Common myeloid progenitor, CD34-positive (primary cell): ENCODE measurements around the gene DNAJC5G.

Experiments used
- CTCF ChIA-PET: fragments of 350-600 bp; sonication (Branson Sonifier 250); formaldehyde crosslinking; loops from one replicate; lab custom pipeline; 2021; ENCODE audit warnings: antibody characterized with exemption; lab: Charles Lee
- POLR2A ChIA-PET: fragments of 350-600 bp; sonication (Branson Sonifier 250); formaldehyde crosslinking; loops from one replicate; lab custom pipeline; 2021; ENCODE audit warnings: antibody characterized with exemption; lab: Charles Lee
- DNase-seq, 3 donors: peaks; one replicate each; pipeline versions ENCODE4 v3.0.0 to v3.0.0-alpha.2; 2013
- H3K27ac ChIP-seq, 2 experiments: 1 replicate in 1 of 2; 2 replicates in 1 of 2; pipeline ENCODE4 v1.7.0; 2013; ENCODE audit warnings: inconsistent platforms in 2 of 2, low read length in 2 of 2, mild to moderate bottlenecking in 2 of 2, low read depth in 1 of 2, moderate library complexity in 1 of 2; ENCODE audit not compliant: severe bottlenecking in 2 of 2, insufficient read depth in 1 of 2, poor library complexity in 1 of 2
- H3K27me3 ChIP-seq, 5 experiments: replicated peaks in 2 of 5; 1 replicate in 3 of 5; 2 replicates in 2 of 5; pipeline versions ENCODE4 v1.6.1 to v1.7.0; 2013; ENCODE audit warnings: low read length in 4 of 5, mild to moderate bottlenecking in 2 of 5, moderate library complexity in 2 of 5, inconsistent platforms in 1 of 5; ENCODE audit not compliant: insufficient read depth in 5 of 5, control insufficient read depth in 4 of 5
- H3K36me3 ChIP-seq, 4 experiments: 1 replicate in 2 of 4; 2 replicates in 2 of 4; pipeline versions ENCODE4 v1.6.1 to v1.7.0; 2013; ENCODE audit warnings: low read length in 3 of 4, control low read depth in 1 of 4, mild to moderate bottlenecking in 1 of 4; ENCODE audit not compliant: control insufficient read depth in 4 of 4, insufficient read depth in 4 of 4
- H3K4me1 ChIP-seq, 4 experiments: 1 replicate in 3 of 4; 2 replicates in 1 of 4; pipeline versions ENCODE4 v1.6.1 to v1.7.1; 2013; ENCODE audit warnings: low read length in 3 of 4, mild to moderate bottlenecking in 3 of 4, control low read depth in 1 of 4, inconsistent platforms in 1 of 4, moderate library complexity in 1 of 4; ENCODE audit not compliant: control insufficient read depth in 4 of 4, insufficient read depth in 4 of 4; ENCODE audit errors: control extremely low read depth in 1 of 4
- H3K4me3 ChIP-seq, 7 experiments: 1 replicate in 4 of 7; 2 replicates in 3 of 7; pipeline versions ENCODE4 v1.5.1 to v1.7.0; 2013; ENCODE audit warnings: mild to moderate bottlenecking in 7 of 7, low read length in 6 of 7, moderate library complexity in 6 of 7, inconsistent platforms in 2 of 7, low read depth in 2 of 7, control low read depth in 1 of 7; ENCODE audit not compliant: insufficient read depth in 4 of 7, control insufficient read depth in 1 of 7; ENCODE audit errors: extremely low read depth in 1 of 7
- H3K9me3 ChIP-seq, 5 experiments: 1 replicate in 4 of 5; 2 replicates in 1 of 5; pipeline versions ENCODE4 v1.6.1 to v1.7.1; 2013; ENCODE audit warnings: low read length in 4 of 5, mild to moderate bottlenecking in 2 of 5, inconsistent platforms in 1 of 5, low read depth in 1 of 5, moderate library complexity in 1 of 5; ENCODE audit not compliant: control insufficient read depth in 4 of 5, insufficient read depth in 2 of 5; ENCODE audit errors: control extremely low read depth in 1 of 5
- WGBS: methylation state at CpG from one replicate; pipeline ENCODE4 v1.1.5; 2013; ENCODE audit not compliant: insufficient coverage; 5-methylcytosine and 5-hydroxymethylcytosine counted together

The DNAJC5G gene

DNA sequence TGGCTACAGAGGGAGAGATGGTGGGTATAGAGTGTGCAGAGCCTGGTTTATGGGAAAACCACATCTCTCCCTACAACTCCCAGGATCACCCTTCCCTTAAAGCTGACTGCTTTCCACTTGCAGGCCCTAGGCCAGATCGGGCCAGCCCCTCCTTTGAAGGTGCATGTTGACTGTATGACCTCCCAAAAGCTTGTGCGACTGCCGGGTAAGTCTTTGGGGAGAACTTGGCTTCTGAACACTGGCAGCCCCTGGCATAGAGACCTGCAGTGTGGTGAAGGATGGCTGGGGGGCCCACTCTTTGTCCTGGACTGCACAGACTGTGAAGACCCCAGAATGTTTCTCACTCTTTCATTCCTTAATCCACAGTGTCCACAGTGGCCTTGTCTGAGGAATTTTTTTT is 38.6 kb upstream of the DNAJC5G start:
- Histone ChIP-seq H3K4me1 (no peaks in the 10 kb centered on the region), H3K27me3 (no peaks in the 10 kb centered on the region), H3K4me3 (no peak overlapping the region), H3K9me3 (no peaks in the 10 kb centered on the region), H3K36me3 (peaks cover 7 to 98% (median 91%) of the 10 kb centered on the region in 4 experiments), H3K27ac (no peak overlapping the region)
- CTCF ChIA-PET: interaction anchor here (0.6 to 2.5 kb wide), 4 partner anchors 13 to 97 kb away, joined by 3 to 7 read pairs (median 4); partner anchors contain the start of gene TRIM54
- no peak for DNase-seq
- WGBS: 97% methylated on average over 3 of the region's 3 CpGs
- POLR2A ChIA-PET: interaction anchor here (0.6 kb wide), 1 partner anchor 21 kb away, joined by 3 read pairs; no protein-coding TSS in a partner anchor

GRCh38 chr2:27237341-27237945 is 37.8 kb upstream of the DNAJC5G start:
- ChIA-PET CTCF (interaction anchor here (0.8 to 1.1 kb wide), 2 partner anchors 16 to 68 kb away, joined by 3 read pairs; no protein-coding TSS in a partner anchor), POLR2A (no interaction called here)
- H3K4me3 ChIP-seq: no peak overlapping the region
- DNase-seq: no peak
- peaks cover 0 to 6% (median 4%) of the 10 kb centered on the region in 4 experiments for H3K4me1 ChIP-seq
- no peaks in the 10 kb centered on the region for H3K27me3 ChIP-seq
- H3K9me3 ChIP-seq: no peaks in the 10 kb centered on the region
- H3K36me3 ChIP-seq: peaks cover 7 to 98% (median 87%) of the 10 kb centered on the region in 4 experiments
- WGBS: 95% methylated on average over 5 of the region's 15 CpGs
- H3K27ac ChIP-seq: no peak overlapping the region

GRCh38 chr2:27238976-27239375 is 36.3 kb upstream of the DNAJC5G start:
- Histone ChIP-seq H3K27ac (no peak overlapping the region), H3K4me3 (no peak overlapping the region), H3K9me3 (no peaks in the 10 kb centered on the region), H3K4me1 (peaks cover 0 to 6% (median 4%) of the 10 kb centered on the region in 4 experiments), H3K36me3 (peaks cover 7 to 98% (median 89%) of the 10 kb centered on the region in 4 experiments), H3K27me3 (no peaks in the 10 kb centered on the region)
- ChIA-PET POLR2A (no interaction called here), CTCF (interaction anchor here (1.2 to 1.7 kb wide), 2 partner anchors 26 to 41 kb away, joined by 4 read pairs; no protein-coding TSS in a partner anchor)
- DNase-seq: no peak
- WGBS: 100% methylated on average over 2 of the region's 8 CpGs

DNA sequence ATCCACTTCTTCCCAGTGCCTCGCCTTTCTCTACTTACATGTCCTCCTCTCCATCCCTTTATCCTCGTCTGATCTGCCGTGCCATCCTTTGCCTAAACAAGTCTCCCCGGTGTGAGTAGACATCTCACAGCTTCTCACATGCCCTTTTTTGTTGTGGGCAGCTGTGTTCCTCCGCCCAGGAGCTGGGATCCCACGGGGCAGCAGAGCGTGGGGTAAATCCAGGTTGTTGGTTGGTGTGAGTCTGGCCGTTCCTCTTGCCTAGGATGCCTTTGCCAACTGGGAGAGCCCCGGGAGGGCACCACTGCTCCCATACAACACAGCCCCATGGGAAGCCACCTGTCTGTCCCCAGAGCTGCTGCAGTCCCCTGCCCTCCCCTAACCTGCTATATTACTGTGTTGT is 34.8 kb upstream of the DNAJC5G start:
- no peak for DNase-seq
- Histone ChIP-seq H3K4me1 (peaks cover 0 to 6% (median 4%) of the 10 kb centered on the region in 4 experiments), H3K4me3 (no peak overlapping the region), H3K36me3 (peaks cover 5 to 92% (median 82%) of the 10 kb centered on the region in 4 experiments), H3K27me3 (no peaks in the 10 kb centered on the region), H3K27ac (no peak overlapping the region), H3K9me3 (no peaks in the 10 kb centered on the region)
- CTCF ChIA-PET: interaction anchor here (2.4 kb wide), 1 partner anchor 9 kb away, joined by 7 read pairs; no protein-coding TSS in a partner anchor
- POLR2A ChIA-PET: no interaction called here
- 90% methylated on average over 5 of the region's 9 CpGs for WGBS

DNA sequence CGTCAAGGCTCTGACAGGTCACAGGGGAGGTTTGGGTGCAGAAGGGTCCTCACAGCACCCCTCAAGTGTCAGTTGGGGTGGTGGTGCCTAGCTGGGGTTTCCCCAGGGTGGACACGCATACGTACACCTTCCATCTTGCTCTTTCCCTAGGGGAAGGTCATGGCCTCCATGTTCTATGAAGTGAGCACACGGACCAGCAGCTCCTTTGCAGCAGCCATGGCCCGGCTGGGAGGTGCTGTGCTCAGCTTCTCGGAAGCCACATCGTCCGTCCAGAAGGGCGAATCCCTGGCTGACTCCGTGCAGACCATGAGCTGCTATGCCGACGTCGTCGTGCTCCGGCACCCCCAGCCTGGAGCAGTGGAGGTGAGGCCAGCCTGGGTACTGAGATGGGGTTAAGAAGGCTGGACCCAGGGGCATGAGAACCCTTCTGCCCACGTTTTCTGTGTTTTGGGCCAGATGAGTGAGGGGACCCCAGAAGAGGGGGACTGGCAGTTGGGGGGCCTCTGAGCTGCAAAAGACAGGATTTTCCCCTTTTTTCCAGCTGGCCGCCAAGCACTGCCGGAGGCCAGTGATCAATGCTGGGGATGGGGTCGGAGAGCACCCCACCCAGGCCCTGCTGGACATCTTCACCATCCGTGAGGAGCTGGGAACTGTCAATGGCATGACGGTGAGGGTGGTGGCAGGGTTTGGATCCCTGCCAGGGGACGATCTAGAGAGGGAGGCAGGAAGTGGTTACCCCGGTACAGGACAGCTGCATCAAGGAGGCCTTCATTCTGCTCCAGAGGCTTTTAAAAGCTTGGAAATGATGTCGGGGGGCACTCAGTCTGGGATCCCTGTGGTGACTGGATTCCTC is 33.2 kb upstream of the DNAJC5G start:
- peaks cover 2 to 77% (median 68%) of the 10 kb centered on the region in 4 experiments for H3K36me3 ChIP-seq
- no peak overlapping the region for H3K27ac ChIP-seq
- peaks cover 0 to 6% (median 4%) of the 10 kb centered on the region in 4 experiments for H3K4me1 ChIP-seq
- POLR2A ChIA-PET: no interaction called here
- no peak overlapping the region for H3K4me3 ChIP-seq
- CTCF ChIA-PET: interaction anchor here (0.7 to 2.4 kb wide), 10 partner anchors 7 to 379 kb away, joined by 3 to 7 read pairs (median 4); no protein-coding TSS in a partner anchor
- 81% methylated on average over 24 of the region's 24 CpGs for WGBS
- no peaks in the 10 kb centered on the region for H3K9me3 ChIP-seq
- peak in 2 of 3 donors; percentile 31 for DNase-seq
- no peaks in the 10 kb centered on the region for H3K27me3 ChIP-seq

- POLR2A ChIA-PET: no interaction called here
- H3K27ac ChIP-seq: no peak overlapping the region
- no peak overlapping the region for H3K4me3 ChIP-seq
- CTCF ChIA-PET: interaction anchor here (0.7 to 2.2 kb wide), 8 partner anchors 16 to 379 kb away, joined by 3 to 6 read pairs (median 4); no protein-coding TSS in a partner anchor
- no peaks in the 10 kb centered on the region for H3K9me3 ChIP-seq
- H3K36me3 ChIP-seq: peaks cover 2 to 73% (median 63%) of the 10 kb centered on the region in 4 experiments
- DNase-seq: no peak
- H3K27me3 ChIP-seq: no peaks in the 10 kb centered on the region
- peaks cover 0 to 6% (median 4%) of the 10 kb centered on the region in 4 experiments for H3K4me1 ChIP-seq
- 95% methylated on average over 16 of the region's 16 CpGs for WGBS
Observed at GRCh38 chr2:27242614-27242951, 32.6 kb upstream of the DNAJC5G start.
